HG02885 (cell line): ENCODE measurements around the gene KIAA0930.
"Not testable (repeated sequence)": the region's sequence is repeated elsewhere in the genome, so short reads cannot be mapped to it uniquely, and the experiment has no call there.

Source experiments
- ATAC-seq: cut with Tn5 transposase; IDR thresholded peaks from one replicate; pipeline ENCODE4 v1.9.1; 2021; ENCODE audit warnings: mild to moderate bottlenecking; ENCODE audit not compliant: unreplicated experiment, poor library complexity

KIAA0930 gene

DNA sequence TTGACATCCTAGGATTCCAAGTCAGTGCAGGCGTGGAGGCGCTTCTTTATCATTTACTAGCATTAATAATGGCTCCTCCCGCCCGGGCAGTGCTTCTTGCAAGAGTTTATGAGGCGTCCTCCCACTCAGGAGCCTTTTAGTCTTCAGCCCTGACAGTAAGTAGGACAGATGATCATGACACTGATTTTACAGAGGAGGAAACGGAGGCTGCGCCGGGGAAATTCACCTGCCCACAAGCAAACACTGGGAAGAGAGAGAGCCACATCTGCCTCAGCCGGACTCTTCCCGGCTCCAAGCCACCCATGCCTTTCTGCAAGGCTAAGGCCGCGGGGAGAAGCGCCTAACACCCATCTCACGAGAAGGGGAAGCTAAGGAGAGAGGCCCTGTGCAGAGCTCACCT is 35.9 kb downstream of the KIAA0930 start:
- no peak for ATAC-seq

DNA sequence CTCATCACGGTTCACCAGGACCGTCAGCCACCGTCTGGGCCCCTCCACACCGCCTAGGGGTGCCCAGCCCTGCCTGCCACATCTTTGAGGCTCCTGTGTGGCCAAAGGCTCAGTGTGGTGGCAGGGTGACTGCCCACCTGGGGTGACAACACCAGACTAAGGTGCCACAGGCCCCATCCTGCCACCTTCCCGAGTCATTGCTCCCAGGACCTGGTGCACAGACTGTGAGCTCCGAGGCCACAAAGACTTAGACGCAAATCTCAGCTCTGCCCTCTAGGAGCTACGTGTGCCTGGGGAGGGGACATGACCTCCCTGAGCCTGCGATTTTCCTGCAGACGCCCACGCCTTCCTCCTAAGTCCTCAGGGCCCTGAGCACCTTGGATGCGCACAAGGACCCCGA is 36.5 kb downstream of the KIAA0930 start:
- ATAC-seq, result no peak

DNA sequence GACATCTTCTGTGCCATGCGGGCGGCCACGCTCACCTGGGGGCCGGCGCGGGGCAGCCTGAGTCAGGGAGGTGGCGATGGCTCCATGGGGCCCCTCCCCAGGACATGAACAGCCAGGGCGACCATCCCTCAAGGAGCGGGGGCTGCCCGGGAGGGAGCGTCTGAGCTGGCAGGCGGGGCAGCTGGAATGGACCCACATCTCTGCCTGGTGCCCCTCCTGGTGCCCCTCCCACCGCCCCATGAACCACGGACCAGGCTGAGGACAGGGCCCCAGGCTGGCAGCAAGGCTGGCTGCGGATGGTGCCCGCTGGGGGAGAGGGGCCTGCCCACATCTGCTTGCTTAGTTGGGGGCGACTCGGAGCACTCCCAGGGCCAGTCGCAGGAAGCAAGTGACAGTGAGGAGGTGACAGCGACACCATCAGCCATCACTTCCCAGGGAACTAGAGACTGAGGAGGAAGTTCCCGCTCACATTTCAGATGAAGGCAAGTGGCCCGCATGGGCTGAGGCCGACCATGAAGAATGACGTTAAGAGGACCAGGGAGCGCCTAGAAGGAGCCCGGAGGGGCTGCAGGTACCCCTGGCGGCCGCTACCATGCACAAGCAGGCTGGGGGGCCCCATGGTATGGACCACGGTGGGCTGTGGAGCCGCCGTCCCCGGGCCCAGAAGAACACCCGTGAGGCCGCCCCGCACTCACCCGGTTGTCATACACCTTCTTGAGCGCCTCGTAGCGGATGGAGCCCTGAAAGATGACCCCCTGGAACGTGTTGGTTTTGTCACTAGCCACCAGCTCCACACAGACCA is 37.3 kb downstream of the KIAA0930 start:
- no peak for ATAC-seq

- no peak for ATAC-seq
These were observed 38.2 kb downstream of the KIAA0930 start for GRCh38 chr22:45202333-45203149.

GRCh38 chr22:45201678-45202332 is 38.9 kb downstream of the KIAA0930 start:
- no peak for ATAC-seq

DNA sequence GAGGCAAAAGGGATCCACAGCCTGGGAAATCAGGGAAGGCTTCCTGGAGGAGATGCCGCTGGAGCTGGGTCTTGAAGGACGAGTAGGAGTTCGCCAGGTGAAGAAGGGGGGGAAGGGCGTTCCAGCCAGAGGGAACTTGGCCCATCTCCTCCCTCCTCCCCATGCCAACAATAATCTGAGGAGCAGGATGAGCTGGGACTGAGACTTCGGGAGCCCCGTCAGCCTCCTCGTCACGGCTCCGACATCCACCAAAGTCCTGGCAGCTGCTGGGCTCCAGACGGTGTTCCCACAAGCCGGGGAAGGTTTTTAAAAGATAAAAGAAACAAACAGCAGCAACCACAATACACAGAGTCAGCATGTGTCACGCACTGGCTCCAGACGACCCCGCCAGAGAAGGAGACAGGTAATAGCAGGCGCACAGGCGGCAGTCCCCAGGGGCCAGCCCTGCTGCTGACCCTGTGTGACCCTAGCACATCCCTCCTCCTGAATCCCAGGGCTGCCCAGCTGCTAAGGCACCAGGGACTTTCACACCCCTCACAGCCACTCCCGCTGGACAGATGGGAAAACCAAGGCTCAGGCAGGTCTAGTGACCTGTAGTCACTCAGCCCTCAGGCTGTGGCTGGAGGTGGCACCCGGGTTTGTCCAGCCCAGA is 39.7 kb downstream of the KIAA0930 start:
- ATAC-seq, result no peak

DNA sequence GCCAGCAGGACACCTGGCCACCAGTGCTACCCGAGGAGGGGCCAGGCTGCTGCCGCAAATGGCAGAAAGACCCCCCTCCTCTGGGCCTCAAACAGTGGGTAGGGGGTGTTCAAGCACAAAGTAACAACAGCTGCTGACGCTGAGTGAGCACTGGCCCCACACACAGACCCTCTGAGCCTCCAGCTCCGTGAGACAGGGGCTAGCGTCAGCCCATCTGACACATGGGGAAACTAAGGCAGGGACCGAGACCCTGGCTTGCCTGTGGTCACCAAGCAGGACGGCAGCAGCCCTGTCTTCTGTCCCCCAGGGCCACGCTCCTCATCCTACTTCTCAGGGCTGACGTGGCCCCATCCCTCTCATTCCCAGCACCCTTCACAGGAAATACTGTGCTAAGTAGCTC is 40.5 kb downstream of the KIAA0930 start:
- ATAC-seq, result no peak

DNA sequence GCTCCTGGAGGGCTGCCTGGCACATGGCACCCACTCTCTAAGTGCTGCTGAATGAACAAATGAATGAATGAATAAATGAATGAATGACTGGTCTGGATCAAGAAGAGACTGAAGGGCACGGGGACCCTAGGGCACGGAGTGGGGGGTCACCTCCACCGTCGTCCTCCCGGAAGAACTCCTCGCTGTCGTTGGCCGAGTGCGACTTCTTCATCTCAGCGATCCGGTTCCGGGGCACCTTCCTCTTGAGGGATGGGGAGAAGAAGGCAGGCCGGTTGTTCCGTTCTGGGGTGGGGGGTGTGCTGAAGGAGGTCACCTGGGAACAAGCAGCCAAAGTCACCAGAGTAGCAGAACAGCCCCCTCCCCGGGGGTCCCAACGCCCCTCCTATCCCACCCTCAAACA is 41.0 kb downstream of the KIAA0930 start:
- ATAC-seq, result no peak

DNA sequence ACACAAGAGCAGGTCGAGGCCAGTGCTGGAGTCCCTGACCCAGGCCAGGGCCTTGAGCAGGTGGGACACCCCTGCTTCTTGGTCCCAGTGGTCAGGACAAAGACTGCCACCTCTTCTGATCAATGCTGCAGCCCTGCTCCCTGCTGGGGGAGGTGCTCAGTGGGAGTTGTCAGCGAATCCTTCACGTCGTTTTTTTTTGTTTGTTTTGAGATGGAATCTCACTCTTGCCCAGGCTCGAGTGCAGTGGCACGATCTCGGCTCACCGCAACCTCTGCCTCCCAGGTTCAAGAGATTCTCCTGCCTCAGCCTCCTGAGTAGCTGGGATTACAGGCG is 42.3 kb downstream of the KIAA0930 start:
- no peak for ATAC-seq

DNA sequence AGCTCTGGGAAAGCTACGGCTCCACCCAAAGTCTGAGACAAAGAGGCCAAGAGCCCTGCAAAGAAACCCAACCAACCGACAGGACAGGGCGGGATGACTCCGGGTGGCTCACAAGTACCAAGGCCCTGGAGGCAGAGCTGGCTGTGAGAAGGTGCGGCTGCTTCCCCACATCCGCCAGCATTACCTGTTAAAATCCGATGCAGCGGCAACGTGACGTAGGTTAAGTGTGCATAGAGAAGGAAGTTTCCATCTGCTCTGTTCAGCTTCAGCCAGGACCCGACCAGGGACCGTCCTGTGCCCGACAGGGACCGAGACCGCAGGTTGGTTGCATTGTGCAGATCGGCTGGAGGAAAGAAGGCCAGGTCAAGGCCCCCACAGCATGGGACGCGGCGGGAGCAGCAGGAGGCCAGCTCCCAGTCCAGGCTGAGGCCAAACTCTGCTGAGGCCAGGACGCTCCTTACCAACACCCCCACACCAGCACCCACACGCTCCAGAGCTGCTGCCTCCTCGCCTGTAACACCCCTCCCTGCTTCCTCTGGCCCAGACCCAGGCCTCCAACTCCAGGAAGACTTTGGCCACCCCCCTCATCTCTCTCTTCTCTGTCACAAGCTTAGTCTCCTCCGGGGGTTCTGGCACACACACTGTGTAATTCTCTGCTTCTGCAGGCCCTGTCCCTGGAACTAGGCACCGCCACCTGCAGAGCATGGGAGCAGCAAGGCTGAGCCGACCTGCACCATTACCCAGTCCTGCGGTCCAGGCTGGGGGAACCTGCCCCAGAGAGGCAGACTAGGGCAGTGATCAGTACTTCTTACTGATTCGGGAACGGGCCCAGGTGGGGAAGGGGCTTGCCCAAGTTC is 42.9 kb downstream of the KIAA0930 start:
- ATAC-seq, result no peak

GRCh38 chr22:45196926-45197605 is 43.6 kb downstream of the KIAA0930 start:
- no peak for ATAC-seq

DNA sequence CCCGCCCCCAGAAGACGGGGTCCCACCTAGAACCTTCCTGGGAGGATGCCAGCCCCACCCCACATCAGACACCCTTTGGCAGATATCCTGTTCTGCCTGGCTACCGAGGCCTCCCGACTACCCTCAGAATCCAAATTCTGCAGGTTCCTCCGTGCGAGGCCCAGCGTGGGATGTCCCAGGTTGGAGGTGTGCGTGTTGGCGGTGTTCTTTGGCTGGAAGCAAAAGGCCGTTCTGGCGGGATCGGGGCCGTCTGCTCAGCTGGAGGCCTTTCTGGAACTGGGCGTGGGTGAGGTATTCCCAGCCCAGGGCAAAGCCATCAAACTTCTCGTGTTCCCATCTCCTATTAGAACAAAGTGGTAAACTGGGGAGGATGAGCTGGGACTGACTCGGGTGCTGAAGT is 44.4 kb downstream of the KIAA0930 start:
- no peak for ATAC-seq

DNA sequence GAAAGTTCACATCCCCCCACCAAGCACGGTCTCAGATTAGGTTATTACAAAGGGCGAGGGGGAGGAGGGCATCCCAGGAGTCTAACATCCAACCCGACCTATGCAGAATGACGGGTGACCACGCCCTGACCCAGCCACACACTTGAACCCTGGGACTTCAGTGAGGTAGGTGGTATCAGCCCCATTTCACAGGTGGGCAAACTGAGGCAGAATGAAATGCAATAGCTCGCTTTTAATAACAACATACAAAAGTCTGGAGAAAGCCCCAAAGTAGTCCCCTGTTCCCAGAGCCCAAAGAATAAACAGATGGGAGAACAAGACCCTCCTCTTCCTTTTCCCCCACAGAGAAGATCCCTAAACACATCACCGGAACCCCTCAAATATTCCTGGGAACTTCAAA is 45.1 kb downstream of the KIAA0930 start:
- no peak for ATAC-seq

DNA sequence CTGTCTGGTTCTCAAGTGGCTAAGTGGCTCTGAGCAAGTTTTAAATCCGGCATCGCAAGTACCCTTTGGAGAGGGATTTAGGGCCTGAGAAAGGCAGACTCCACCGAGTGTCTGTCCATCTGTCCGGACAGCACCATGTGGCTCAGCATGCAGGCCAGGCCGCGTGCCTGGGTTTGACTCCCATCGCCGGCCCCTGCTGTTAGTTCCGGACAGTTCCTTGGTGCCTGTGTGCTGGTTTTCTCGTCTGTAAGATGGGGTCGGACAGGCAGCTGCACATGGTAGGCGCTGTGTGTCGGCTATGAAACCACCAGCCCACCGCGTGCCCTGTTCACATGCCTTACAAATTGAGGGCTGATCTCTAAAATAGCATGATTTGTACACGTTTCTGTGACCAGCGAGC is 46.0 kb downstream of the KIAA0930 start:
- ATAC-seq, result no peak

DNA sequence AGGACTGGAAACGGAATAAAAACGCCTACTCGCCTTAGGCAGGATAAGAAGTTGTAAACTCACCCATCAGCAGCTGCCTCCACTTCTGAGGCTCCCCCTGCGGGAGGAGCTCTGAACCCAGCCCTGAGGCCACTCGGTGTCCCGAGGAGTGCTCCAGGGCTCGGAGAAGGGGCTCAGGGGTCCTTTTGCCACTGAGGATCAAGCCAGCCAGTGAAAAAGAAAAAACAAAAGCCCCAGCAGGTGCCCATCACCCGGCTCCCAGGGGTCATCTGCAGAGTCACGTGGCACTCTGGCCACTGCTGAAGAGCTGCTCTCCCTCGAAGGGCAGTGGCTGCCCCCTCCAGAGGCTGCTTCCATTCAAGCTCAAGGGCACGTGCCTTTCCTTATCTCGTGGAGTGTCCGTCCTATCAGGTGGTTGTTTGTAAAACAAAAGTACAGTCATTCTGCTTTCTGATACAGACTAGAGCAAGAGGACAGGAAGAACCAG is 48.0 kb downstream of the KIAA0930 start:
- ATAC-seq, result no peak

DNA sequence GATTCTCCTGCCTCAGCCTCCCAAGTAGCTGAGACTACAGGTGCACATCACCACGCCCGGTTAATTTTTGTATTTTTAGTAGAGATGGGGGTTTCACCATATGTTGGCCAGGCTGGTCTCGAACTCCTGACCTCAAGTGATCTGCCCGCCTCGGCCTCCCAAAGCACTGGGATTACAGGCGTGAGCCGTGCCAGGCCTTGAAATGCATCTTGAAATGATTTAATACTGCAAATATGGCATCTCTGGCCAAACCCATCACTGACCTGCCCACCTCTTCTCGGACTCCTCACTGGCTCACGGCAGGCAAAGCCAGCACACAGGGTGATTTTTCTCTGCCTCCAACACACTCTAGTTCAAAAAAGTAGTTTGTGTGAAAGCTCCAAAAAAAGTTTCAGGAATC is 48.9 kb downstream of the KIAA0930 start:
- not testable (repeated sequence) for ATAC-seq

- ATAC-seq, result no peak
These were observed 50.4 kb downstream of the KIAA0930 start for GRCh38 chr22:45190202-45190872.

DNA sequence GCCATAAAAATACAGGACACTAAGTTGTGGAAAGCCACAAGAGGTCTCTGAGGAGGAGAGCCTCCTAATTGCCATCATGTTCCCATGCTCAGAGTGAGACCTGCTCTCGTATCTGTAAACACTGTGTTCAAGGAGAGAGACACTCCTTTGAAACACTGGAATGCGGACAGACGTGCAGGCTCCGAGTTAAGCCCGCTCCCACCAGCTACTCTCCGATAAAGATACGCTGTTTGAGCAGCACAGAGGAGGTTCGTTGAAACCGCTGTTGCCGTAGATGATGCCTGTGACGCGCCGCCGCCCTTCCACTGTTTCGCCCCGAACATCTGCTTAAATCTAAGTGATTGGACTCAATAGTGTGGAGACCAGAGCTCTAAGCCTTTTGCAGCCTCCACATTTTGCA is 51.9 kb downstream of the KIAA0930 start:
- ATAC-seq, result no peak

DNA sequence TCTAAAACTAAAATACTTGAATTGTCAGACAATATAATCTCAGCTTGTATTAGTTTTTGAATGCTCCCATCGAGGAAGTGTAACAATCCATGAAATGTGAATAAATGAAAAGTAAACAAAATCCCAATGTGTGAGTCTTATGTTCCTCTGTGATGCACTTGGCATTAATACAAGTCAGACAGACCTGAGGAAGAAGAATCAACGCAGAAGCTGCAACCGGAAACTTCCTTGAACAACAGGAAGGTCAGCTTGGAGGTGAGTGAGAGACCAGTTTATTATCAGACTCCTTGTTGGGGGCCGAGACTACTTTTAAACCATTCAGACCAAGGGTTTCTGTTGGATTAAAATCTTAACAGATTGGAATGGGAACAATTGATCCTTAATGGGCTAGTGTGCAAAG is 52.8 kb downstream of the KIAA0930 start:
- ATAC-seq, result no peak
